Transverse colon (tissue), 4 donors: ENCODE data around the gene ABCD1. TPM values are rescaled to one million over a fixed set of nuclear protein-coding genes. Genes with fewer than 3 reads are reported as not detected.
A peak's percentile ranks its signal among the peaks of the same experiment; 100 is the strongest.

Experiments used
- DNase-seq: peaks from one replicate; pipeline ENCODE4 v3.0.0-alpha.2; 2019
- H3K27ac ChIP-seq, 4 donors: fragments of 200-600 bp; sonication (generic); 2 replicates each; pipeline ENCODE4 v1.5.1; 2016 to 2018; ENCODE audit warnings: inconsistent platforms in 4 of 4
- H3K27me3 ChIP-seq: fragments of 200-600 bp; sonication (generic); 2 replicates; pipeline ENCODE4 v1.5.1; 2017; ENCODE audit warnings: inconsistent platforms
- H3K36me3 ChIP-seq, 4 donors: fragments of 200-600 bp; sonication (generic); 2 replicates each; pipeline ENCODE4 v1.5.1; 2017 to 2019; ENCODE audit warnings: inconsistent platforms in 4 of 4
- H3K4me1 ChIP-seq, 4 donors: fragments of 200-600 bp; sonication (generic); 2 replicates each; pipeline ENCODE4 v1.5.1; 2017 to 2020; ENCODE audit warnings: inconsistent platforms in 4 of 4
- H3K4me3 ChIP-seq, 4 donors: fragments of 200-600 bp; sonication (generic); 1 replicate in 1 of 4; 2 replicates in 3 of 4; pipeline versions ENCODE4 v1.5.1 to v1.6.1; 2017 to 2019; ENCODE audit warnings: inconsistent platforms in 4 of 4
- H3K9me3 ChIP-seq, 2 donors: fragments of 200-600 bp; sonication (generic); 2 replicates each; pipeline ENCODE4 v1.5.1; 2017 to 2019; ENCODE audit warnings: inconsistent platforms in 2 of 2
- CTCF ChIP-seq, 5 experiments: fragments of 200-600 bp in 3 of 5; fragments of 450-650 bp in 2 of 5; sonication (generic) in 3 of 5; IDR thresholded peaks; 1 replicate in 2 of 5; 2 replicates in 3 of 5; pipeline ENCODE4 v1.5.1; 2016 to 2017; ENCODE audit warnings: antibody characterized with exemption in 5 of 5, inconsistent platforms in 3 of 5, mild to moderate bottlenecking in 2 of 5, moderate library complexity in 1 of 5
- EP300 ChIP-seq: sonication (generic); formaldehyde crosslinking; IDR thresholded peaks from one replicate; pipeline ENCODE4 v1.6.1; 2017; ENCODE audit warnings: antibody characterized with exemption, low read depth
- POLR2A ChIP-seq: fragments of 450-650 bp; IDR thresholded peaks from one replicate; pipeline ENCODE4 v1.6.1; 2016; ENCODE audit warnings: antibody characterized with exemption, mild to moderate bottlenecking, moderate library complexity
- POLR2AphosphoS5 ChIP-seq, 3 donors: sonication (generic); formaldehyde crosslinking; IDR thresholded peaks; one replicate each; pipeline ENCODE4 v1.6.1; 2016; ENCODE audit warnings: antibody characterized with exemption in 3 of 3
- WGBS, 2 donors: methylation state at CpG; one replicate each; pipeline ENCODE4 v1.1.5; 2018; ENCODE audit warnings: low coverage in 1 of 2; 5-methylcytosine and 5-hydroxymethylcytosine counted together
- in situ Hi-C, 4 donors: fragments of 200-750 bp; cut with MboI; loops; one replicate each; pipeline versions ENCODE4 v1.15.0 to v1.15.1; 2017; ENCODE audit warnings: low sequenced_read_pairs in 3 of 4, low pct_ligation_motif_present in 1 of 4, low pct_unique_long_range_greater_than_20kb in 1 of 4
- intact Hi-C: fragments of 100-400 bp; cut with DNase I; formaldehyde crosslinking; loops from one replicate; pipeline ENCODE4 v1.15.1; 2023; ENCODE audit warnings: low total_unique reads
- total RNA-seq, 4 donors: library from RNA; depleted of rRNA; stranded (reverse); fragments of >200 nt; gene quantifications; one replicate each; pipeline ENCODE4 v1.1.0, GENCODE V29; 2016

The ABCD1 gene
- total RNA-seq, 4 donors from 2014 or later = 7.0 to 50.5 (median 18.1) TPM

GRCh38 chrX:153708415-153708814, 16.2 kb upstream of the ABCD1 start:
- H3K4me3 ChIP-seq = no peak overlapping the region
- no peak for TF ChIP-seq POLR2A
- TF ChIP-seq POLR2AphosphoS5 (IDR thresholded peaks at IDR 0.05) = peak in 1 of 3 donors; percentile 11
- peak; percentile 48 to 75 (median 62) for TF ChIP-seq CTCF (IDR thresholded peaks at IDR 0.05)
- no peak for TF ChIP-seq EP300
- H3K9me3 ChIP-seq = no peaks in the 10 kb centered on the region
- no peaks in the 10 kb centered on the region for H3K36me3 ChIP-seq
- DNase-seq = peak; percentile 81
- intact Hi-C loops = no loop called here
- in situ Hi-C loops = no loop called here
- no peaks in the 10 kb centered on the region for H3K27me3 ChIP-seq
- 23% methylated on average over 13 of the region's 13 CpGs; no CpG with 5 or more reads in 1 of the 2 donors for WGBS, 2 donors
- H3K4me1 ChIP-seq = peaks cover 3 to 15% (median 6%) of the 10 kb centered on the region in 4 donors
- H3K27ac ChIP-seq = peak overlapping the region; percentile 44 to 69 (median 58)

DNA sequence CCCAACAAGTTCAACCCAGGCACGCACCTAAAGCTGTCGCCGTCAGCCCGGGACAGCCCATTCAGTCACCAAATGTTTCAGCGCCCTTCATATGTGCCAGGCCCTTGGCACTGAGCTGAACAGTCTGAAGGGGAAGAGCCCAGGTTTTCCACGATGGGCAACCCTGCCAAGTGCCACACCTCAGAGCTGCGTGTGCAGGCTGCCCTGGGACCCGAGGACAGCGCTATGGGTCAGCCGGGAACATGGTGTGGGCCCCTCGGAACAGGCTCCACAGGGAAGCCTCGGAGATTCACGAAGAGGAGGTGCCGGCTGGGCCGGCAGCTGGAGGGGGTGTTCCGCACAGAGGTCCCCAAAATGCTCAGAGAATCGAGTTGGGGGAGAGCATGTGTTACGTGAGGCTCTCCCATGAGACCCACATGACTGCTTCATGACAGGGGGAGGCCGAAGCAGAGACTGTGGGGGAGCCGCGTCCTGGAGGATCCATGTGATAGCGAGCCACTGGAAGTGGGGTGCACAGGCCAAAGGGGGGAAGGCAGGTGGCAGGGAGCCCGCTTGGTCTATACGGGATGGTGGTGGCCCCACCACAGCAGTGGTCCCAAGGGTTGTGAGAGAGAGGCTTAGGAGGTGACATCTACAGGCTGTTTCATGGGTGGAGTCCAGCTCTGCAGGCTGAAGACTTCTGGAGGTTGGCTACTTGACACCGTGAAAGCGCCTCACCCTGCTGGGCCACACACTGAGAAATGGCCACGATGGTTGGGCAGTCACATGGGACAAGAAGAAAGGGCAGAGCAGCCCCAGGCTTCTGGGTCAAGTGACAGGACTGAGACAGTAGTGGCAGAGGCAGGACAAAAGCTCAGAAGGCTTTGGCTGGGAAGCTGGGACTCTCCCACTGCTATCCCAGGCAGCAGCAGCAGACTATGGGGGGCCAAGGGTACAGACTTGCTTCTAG, 14.7 kb upstream of the ABCD1 start:
- Histone ChIP-seq H3K4me3 (no peak overlapping the region), H3K27me3 (no peaks in the 10 kb centered on the region), H3K27ac (no peak overlapping the region), H3K36me3 (no peaks in the 10 kb centered on the region), H3K4me1 (peaks cover 0 to 8% (median 3%) of the 10 kb centered on the region in 4 donors), H3K9me3 (no peaks in the 10 kb centered on the region)
- TF ChIP-seq EP300 (no peak), CTCF (IDR thresholded peaks at IDR 0.05) (no peak), POLR2A (no peak), POLR2AphosphoS5 (IDR thresholded peaks at IDR 0.05) (no peak)
- 81% methylated on average over 19 of the region's 27 CpGs; no CpG with 5 or more reads in 1 of the 2 donors for whole genome bisulfite sequencing, 2 donors
- intact Hi-C loops = no loop called here
- DNase-seq = no peak
- in situ Hi-C loops = no loop called here

DNA sequence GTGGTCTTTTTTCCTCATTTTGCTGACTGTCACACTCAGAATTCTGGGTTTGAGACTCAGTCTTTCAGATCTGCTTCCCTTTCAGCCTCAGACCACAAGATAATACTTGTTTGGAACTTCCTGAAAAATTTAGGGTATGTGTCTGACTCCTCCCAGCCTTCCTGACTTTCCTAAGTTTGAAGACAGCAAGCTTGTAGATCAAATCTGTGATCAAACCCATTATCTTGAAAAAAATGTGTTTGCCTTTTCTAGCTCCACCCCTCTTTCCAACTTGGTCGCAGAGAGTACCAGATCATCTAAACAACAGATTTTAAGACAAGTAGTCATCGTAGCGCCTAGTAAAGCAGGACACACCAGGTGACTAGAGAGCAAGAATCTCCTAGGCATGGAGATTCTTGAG, 10.4 kb upstream of the ABCD1 start:
- TF ChIP-seq EP300 (no peak), CTCF (IDR thresholded peaks at IDR 0.05) (no peak), POLR2A (no peak), POLR2AphosphoS5 (IDR thresholded peaks at IDR 0.05) (no peak)
- Histone ChIP-seq H3K4me3 (no peak overlapping the region), H3K36me3 (no peaks in the 10 kb centered on the region), H3K27ac (no peak overlapping the region), H3K4me1 (no peaks in the 10 kb centered on the region), H3K9me3 (no peaks in the 10 kb centered on the region), H3K27me3 (no peaks in the 10 kb centered on the region)
- intact Hi-C loops = no loop called here
- WGBS, 2 donors = 92% methylated on average over 3 of the region's 3 CpGs; no CpG with 5 or more reads in 1 of the 2 donors
- no peak for DNase-seq
- in situ Hi-C loops = no loop called here

- H3K4me1 ChIP-seq = peaks cover 0 to 6% (median 4%) of the 10 kb centered on the region in 4 donors
- no peak for TF ChIP-seq POLR2A
- no peak for TF ChIP-seq CTCF (IDR thresholded peaks at IDR 0.05)
- no peak for TF ChIP-seq EP300
- no peak for TF ChIP-seq POLR2AphosphoS5 (IDR thresholded peaks at IDR 0.05)
- H3K27ac ChIP-seq = no peak overlapping the region
- in situ Hi-C loops = no loop called here
- H3K9me3 ChIP-seq = no peaks in the 10 kb centered on the region
- no peaks in the 10 kb centered on the region for H3K27me3 ChIP-seq
- intact Hi-C loops = no loop called here
- WGBS, 2 donors = 83% methylated on average over 9 of the region's 9 CpGs; no CpG with 5 or more reads in 1 of the 2 donors
- no peaks in the 10 kb centered on the region for H3K36me3 ChIP-seq
- DNase-seq = no peak
- no peak overlapping the region for H3K4me3 ChIP-seq
Observed at GRCh38 chrX:153717445-153717844, 7.2 kb upstream of the ABCD1 start.
